Middle frontal gyrus (tissue), 1 donor: ENCODE measurements around the gene CABP4.

Experiments
- DNase-seq: peaks from one replicate; pipeline ENCODE4 v3.0.0-alpha.2; 2015; ENCODE audit warnings: low spot score; ENCODE audit errors: extremely low spot score

CABP4 gene

GRCh38 chr11:67510023-67510345, 54.8 kb downstream of the CABP4 start:
- no peak for DNase-seq
